WTC11 (cell line): ENCODE measurements around the gene NUDT8.
A peak's percentile ranks its signal among the peaks of the same experiment; 100 is the strongest.
"Not testable (repeated sequence)": the region's sequence is repeated elsewhere in the genome, so short reads cannot be mapped to it uniquely, and the experiment has no call there.

Experiments used
- ATF3 ChIP-seq: sonication (generic); formaldehyde crosslinking; conservative IDR thresholded peaks from 2 replicates; pipeline ENCODE4 v1.8.1; 2022; ENCODE audit warnings: mild to moderate bottlenecking, missing genetic modification reagents
- CREB1 ChIP-seq: sonication (generic); formaldehyde crosslinking; IDR thresholded peaks from 2 replicates; pipeline ENCODE4 v1.8.0; 2023; ENCODE audit warnings: mild to moderate bottlenecking, missing genetic modification reagents
- E2F1 ChIP-seq: sonication (generic); formaldehyde crosslinking; IDR thresholded peaks from 2 replicates; pipeline ENCODE4 v1.8.0; 2022; ENCODE audit warnings: mild to moderate bottlenecking, missing genetic modification reagents
- MAX ChIP-seq: sonication (generic); formaldehyde crosslinking; IDR thresholded peaks from 2 replicates; pipeline ENCODE4 v1.8.0; 2022; ENCODE audit warnings: mild to moderate bottlenecking, missing genetic modification reagents
- NR2C2 ChIP-seq: sonication (generic); formaldehyde crosslinking; IDR thresholded peaks from 2 replicates; pipeline ENCODE4 v1.8.0; 2022; ENCODE audit warnings: mild to moderate bottlenecking, missing genetic modification reagents
- PRRX2 ChIP-seq: fragments of 250-450 bp; sonication (Bioruptor Pico); IDR thresholded peaks from 2 replicates; pipeline ENCODE4 v1.8.0; 2021; ENCODE audit warnings: mild to moderate bottlenecking
- TF ChIP-seq, protein P1 (sequence below): fragments of 250-450 bp; sonication (Bioruptor Pico); IDR thresholded peaks from 2 replicates; pipeline ENCODE4 v1.8.0; 2021; ENCODE audit warnings: mild to moderate bottlenecking
- TF ChIP-seq, protein P2 (sequence below): fragments of 200-600 bp; IDR thresholded peaks from 2 replicates; pipeline ENCODE4 v1.8.0; 2022; ENCODE audit warnings: antibody characterized with exemption
- TF ChIP-seq, protein P3 (sequence below): sonication (generic); formaldehyde crosslinking; IDR thresholded peaks from 2 replicates; pipeline ENCODE4 v1.8.1; 2023; ENCODE audit warnings: mild to moderate bottlenecking, moderate library complexity, missing genetic modification reagents

DNA sequence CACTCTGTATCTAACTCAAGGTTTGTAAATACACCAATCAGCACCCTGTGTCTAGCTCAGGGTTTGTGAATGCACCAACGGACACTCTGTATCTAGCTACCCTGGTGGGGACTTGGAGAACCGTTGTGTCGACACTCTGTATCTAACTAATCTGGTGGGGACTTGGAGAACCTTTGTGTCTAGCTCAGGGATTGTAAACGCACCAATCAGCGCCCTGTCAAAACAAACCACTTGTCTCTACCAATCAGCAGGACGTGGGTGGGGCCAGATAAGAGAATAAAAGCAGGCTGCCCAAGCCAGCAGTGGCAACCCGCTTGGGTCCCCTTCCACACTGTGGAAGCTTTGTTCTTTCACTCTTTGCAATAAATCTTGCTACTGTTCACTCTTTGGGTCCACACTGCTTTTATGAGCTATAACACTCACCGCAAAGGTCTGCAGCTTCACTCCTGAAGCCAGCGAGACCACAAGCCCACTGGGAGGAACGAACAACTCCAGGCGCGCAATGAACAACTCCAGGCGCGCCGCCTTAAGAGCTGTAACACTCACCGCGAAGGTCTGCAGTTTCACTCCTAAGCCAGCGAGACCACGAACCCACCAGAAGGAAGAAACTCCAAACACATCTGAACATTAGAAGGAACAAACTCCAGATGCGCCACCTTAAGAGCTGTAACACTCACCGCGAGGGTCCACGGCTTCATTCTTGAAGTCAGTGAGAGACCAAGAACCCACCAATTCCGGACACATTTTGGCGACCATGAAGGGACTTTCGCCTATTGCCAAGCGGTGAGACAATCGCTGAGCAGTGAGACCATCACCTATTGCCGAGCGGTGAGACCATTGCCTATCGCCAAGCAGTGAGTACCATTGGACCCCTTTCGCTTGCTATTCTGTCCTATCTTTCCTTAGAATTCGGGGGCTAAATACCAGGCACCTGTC lies 9.8 kb downstream of the NUDT8 start:
- TF ChIP-seq, protein P1, sequence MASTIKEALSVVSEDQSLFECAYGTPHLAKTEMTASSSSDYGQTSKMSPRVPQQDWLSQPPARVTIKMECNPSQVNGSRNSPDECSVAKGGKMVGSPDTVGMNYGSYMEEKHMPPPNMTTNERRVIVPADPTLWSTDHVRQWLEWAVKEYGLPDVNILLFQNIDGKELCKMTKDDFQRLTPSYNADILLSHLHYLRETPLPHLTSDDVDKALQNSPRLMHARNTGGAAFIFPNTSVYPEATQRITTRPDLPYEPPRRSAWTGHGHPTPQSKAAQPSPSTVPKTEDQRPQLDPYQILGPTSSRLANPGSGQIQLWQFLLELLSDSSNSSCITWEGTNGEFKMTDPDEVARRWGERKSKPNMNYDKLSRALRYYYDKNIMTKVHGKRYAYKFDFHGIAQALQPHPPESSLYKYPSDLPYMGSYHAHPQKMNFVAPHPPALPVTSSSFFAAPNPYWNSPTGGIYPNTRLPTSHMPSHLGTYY (CRISPR knock-in tag) = not testable (repeated sequence)
- TF ChIP-seq, protein P2, sequence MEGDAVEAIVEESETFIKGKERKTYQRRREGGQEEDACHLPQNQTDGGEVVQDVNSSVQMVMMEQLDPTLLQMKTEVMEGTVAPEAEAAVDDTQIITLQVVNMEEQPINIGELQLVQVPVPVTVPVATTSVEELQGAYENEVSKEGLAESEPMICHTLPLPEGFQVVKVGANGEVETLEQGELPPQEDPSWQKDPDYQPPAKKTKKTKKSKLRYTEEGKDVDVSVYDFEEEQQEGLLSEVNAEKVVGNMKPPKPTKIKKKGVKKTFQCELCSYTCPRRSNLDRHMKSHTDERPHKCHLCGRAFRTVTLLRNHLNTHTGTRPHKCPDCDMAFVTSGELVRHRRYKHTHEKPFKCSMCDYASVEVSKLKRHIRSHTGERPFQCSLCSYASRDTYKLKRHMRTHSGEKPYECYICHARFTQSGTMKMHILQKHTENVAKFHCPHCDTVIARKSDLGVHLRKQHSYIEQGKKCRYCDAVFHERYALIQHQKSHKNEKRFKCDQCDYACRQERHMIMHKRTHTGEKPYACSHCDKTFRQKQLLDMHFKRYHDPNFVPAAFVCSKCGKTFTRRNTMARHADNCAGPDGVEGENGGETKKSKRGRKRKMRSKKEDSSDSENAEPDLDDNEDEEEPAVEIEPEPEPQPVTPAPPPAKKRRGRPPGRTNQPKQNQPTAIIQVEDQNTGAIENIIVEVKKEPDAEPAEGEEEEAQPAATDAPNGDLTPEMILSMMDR = not testable (repeated sequence)
- TF ChIP-seq CREB1, NR2C2, E2F1, ATF3, MAX (CRISPR knock-in tag): not testable (repeated sequence)
- 0 out of 2 replicates have a peak, but pooled peaks have one; percentile 24 for TF ChIP-seq PRRX2 (CRISPR knock-in tag)
- TF ChIP-seq, protein P3, sequence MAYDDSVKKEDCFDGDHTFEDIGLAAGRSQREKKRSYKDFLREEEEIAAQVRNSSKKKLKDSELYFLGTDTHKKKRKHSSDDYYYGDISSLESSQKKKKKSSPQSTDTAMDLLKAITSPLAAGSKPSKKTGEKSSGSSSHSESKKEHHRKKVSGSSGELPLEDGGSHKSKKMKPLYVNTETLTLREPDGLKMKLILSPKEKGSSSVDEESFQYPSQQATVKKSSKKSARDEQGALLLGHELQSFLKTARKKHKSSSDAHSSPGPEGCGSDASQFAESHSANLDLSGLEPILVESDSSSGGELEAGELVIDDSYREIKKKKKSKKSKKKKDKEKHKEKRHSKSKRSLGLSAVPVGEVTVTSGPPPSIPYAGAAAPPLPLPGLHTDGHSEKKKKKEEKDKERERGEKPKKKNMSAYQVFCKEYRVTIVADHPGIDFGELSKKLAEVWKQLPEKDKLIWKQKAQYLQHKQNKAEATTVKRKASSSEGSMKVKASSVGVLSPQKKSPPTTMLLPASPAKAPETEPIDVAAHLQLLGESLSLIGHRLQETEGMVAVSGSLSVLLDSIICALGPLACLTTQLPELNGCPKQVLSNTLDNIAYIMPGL (CRISPR knock-in tag) = not testable (repeated sequence)
